GM19239 (cell line): ENCODE results near the gene SBK2.

Source experiments
- DNase-seq: peaks from one replicate; pipeline ENCODE4 v3.0.0; 2011; ENCODE audit warnings: low spot score; ENCODE audit not compliant: insufficient read length
- FAIRE-seq: peaks from 2 replicates; lab custom pipeline; 2011; peaks lifted over from hg19 to GRCh38; lab: Jason Lieb, UNC

The SBK2 gene

GRCh38 chr19:55559684-55560083 is 22.8 kb upstream of the SBK2 start:
- DNase-seq (no peak), FAIRE-seq (no peak)

DNA sequence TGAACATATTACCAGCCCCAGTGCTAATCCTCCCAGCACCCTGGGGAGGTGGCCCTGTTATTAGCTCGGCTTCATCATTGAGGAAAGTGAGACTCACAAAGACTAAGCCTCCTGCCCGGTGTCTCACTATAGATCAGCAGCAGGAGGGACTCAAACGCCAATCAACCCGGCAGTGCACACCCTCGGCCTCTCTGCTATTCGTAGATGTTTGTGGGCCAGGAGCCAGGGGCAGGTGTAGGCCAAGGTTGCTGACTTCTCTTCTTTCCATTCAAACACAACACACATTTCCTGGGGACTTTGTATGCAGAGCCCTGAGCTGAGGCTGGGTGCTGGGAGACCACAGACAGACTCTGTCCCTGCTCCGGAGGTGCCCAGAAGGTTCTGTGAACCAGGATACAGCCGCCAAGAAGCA is 17.8 kb upstream of the SBK2 start:
- FAIRE-seq: no peak
- DNase-seq: no peak

- FAIRE-seq: no peak
- DNase-seq: no peak
Observed at GRCh38 chr19:55554302-55554701, 17.4 kb upstream of the SBK2 start.

DNA sequence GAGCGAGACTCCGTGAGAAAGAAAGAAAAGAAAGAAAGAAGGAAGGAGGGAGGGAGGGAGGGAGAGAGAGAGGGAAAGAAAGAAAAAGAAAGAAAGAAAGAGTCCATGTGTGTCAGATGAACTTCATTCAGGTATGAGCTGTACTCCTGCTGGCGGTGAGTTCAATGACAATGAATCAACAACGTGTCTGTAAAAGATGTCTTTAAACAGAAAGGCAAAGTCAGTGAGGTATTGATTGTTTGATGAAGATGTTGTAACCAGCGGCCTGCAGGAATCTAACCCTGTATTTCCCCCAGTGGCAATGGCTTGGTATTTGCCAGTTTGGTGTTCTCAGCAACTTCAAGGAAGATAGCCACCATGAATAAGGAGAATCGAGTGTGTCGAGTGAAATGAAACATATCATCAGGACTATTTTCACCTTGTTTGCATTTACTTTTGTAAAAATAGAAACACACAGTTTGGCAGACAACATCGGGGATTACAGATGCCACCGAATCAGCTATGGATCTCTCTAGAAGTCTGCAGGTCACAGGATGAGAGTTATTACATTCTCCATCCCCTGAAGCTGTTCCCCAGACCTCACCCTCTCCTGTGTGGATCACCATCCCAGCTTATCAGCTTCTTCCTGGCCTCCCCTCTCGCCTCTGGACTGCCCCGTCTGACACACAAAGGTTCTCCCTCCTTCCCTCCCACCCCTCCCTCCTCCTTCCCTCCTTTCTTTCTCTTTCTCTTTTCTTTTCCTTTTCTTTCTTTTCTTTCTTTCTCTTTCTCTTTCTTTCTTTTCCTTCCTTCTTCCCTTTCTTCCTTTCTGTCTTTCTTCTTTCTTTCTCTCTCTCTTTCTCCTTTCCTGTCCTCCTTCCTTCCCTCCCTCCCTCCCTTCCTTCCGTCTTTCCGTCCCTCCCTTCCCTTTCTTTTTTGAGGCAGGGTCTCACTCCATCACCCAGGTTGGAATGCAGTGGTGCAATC is 16.6 kb upstream of the SBK2 start:
- DNase-seq: no peak
- no peak for FAIRE-seq

GRCh38 chr19:55552620-55553019 is 15.7 kb upstream of the SBK2 start:
- DNase-seq (no peak), FAIRE-seq (no peak)

- no peak for FAIRE-seq
- DNase-seq: no peak
Observed at GRCh38 chr19:55552206-55552605, 15.3 kb upstream of the SBK2 start.

DNA sequence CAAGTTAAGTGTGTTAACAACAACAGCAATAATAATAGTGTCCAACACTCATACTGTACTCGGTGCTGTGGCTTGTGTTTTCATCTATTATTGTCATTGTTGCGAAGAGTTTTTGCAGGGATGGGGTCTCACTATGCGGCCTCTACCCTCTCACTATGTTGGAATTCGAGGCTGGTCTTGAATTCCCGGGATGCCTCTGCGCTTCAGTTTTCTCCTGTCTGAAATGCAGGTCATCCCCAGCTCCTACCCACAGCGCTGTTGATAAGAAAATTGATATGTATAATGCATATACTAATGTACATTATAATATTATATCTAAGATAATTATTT is 13.4 kb upstream of the SBK2 start:
- FAIRE-seq: no peak
- no peak for DNase-seq

DNA sequence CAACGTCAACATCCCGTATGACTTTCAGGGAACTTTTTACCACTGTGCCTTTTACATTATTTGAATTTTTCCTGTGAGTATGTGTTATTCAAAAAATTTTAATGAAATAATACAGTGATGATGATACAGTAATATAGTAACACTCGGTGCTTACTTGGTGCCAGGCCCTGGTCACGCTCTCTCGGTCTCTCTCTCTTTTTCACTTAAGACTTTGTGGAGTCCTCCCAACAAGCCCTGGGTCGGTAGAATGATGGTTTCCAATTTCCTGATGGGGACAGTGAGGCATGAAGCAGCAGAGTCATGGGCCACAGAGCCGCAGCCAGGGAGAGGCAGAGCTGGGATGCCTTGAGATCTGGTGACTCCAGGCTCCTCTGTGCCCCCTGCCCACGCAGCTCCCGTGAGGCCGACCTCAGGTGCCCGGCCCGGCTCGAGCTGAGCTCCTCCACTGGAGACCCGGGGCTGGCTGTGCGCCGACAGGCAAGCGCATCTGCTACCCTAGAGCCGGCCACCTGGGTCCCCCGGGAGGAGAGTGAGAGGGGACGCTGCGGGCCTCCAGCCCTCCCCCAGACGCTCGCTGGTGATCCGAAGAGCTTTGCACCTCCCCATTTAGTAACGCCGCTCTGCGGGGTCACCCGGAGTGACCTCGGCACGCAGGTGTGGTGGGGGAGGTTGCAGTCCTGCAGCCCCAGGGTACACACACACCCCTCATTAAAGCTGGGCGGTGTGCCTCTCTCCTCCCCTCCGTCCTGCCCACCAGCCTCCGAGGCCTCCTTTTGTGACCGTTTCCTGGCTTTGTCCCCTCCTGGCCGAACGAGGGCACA is 12.8 kb upstream of the SBK2 start:
- DNase-seq: no peak
- FAIRE-seq: no peak

GRCh38 chr19:55546822-55547614 is 10.1 kb upstream of the SBK2 start:
- no peak for FAIRE-seq
- DNase-seq: no peak

- no peak for DNase-seq
Observed at GRCh38 chr19:55546011-55546410, 9.1 kb upstream of the SBK2 start.

GRCh38 chr19:55545443-55545842 is 8.5 kb upstream of the SBK2 start, which contains the start of gene SBK3:
Gene SBK3, minus strand, starts transcription at chr19:55545543. Its CDS starts 0 bp downstream, at chr19:55545543.
- DNase-seq (no peak), FAIRE-seq (no peak)

More at GRCh38 chr19:55546011-55546410, 9.1 kb upstream of the SBK2 start:
- FAIRE-seq: no peak

DNA sequence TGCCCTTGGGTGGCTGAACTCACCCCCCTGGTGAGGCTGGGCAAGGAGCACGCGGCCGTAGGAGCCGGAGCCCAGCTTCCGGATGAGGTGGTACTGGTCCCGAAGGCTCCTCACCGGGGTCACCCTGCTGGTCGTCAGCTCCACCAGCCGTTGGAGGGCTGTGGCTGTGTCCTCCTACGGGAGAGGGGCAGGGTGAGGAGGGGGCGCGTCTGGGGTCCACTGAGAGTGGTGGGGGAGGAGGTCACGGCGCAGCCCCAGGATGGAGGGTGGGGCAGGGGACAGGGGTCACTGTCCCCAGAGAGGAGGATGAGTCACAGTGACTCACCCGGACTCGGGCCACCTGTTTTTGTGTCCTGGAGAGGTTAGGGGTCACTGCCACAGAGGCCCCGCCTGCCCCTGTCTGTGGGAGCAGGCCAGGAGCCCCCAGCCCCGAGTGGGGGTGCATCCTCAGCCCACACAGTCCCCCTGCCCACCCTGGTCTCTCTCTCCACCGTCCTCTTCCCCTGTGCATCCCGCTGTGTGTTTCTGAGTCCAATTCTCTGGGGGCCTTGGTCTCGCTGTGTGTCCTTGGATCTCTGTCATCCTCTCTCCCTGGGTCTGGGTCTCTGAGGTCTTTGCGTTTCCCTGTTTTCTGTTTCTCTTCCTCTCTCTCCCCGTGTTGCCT is 8.0 kb upstream of the SBK2 start:
- DNase-seq (no peak), FAIRE-seq (no peak)

DNA sequence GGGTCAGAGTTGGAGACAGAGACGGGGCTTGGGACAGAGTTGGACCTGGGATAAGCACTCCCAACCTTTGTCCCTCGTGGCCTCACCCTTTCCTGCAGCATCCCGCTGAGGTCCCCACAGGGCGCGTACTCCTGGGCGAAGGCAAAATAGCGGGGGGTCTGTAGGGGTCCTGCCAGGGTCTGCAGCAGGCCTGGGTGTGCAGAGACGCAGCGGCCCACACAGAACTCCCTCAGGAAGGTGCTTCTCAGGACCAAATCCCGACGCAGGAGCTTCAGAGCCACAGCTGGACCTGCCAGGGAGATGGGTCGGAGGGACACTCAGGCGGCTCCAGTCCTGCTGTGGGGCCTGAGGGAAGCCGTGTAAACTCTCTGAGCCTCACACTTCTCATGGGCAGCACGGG is 7.1 kb upstream of the SBK2 start:
- FAIRE-seq (no peak), DNase-seq (no peak)

DNA sequence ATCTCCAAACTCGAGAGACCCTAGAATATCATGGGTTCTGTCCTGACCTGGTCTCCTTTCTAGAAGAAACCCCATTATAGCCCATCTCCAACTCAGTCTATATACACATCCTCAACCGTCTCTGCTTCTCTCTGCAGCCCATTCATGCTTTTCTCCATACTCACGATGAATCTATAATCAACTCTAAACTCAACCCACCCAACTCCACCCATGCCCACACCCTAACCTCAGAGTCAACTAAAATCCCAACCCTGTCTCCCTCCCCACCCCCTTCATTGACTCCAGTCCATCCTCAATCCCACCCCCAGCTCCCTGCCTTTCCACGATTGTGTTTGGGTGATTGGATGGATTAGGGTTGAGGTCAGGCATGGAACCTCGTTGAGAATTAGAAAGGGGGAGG is 6.6 kb upstream of the SBK2 start:
- DNase-seq (no peak), FAIRE-seq (no peak)

DNA sequence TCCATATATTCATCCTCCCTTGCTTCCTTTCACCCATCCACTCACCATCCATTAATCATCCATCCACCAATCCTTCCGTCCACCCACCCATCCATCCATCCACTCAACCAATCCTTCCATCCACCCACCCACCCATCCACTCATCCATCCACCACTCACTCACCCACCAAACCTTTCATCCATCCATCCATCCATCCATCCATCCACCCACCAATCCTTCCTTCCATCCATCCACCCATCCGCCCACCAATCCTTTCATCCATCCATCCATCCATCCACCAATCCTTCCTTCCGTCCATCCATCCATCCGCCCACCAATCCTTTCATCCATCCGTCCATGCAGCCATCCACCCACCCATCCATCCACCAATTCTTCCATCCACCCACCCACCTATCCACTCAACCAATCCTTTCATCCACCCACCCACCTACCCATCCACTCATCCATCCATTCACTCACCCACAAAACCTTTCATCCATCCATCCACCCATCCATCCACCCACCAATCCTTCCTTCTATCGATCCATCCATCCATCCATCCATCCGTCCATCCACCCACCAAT is 5.4 kb upstream of the SBK2 start:
- DNase-seq (no peak), FAIRE-seq (no peak)

GRCh38 chr19:55541091-55541490 is 4.2 kb upstream of the SBK2 start:
- FAIRE-seq (no peak), DNase-seq (no peak)

DNA sequence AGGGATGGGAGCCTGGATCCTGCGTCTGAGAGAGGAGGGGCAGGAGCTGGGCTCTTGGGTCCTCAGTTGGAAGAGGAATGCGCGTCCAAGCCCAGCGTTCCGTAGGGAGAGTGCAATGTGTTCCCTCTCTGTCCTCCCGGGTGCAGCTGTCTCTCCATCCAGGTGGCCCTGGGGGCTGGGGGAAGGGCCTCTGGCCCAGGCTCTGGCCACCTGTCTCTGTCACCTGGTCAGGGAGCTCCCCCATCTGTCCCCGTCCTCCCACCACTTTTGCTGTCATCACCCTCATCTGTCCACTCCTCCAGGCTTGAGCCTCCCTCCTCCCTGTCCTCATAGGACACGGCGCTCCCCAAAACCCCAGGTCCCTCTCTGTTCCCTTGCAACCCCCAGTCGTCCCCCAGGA is 3.7 kb upstream of the SBK2 start:
- DNase-seq (no peak), FAIRE-seq (no peak)

GRCh38 chr19:55539090-55539984 is 2.4 kb upstream of the SBK2 start:
- FAIRE-seq (no peak), DNase-seq (no peak)

- no peak for DNase-seq
- FAIRE-seq: no peak
Observed at GRCh38 chr19:55538132-55538531, 1.2 kb upstream of the SBK2 start.
